ENCODE data around the gene FOXA2. TPM values are rescaled to one million over a fixed set of nuclear protein-coding genes. Genes with fewer than 3 reads are reported as not detected.
A peak's percentile ranks its signal among the peaks of the same experiment; 100 is the strongest.

The FOXA2 gene
- total and polyA plus RNA-seq, 2 of the 13 experiments (the other 11 are each of a cell fraction or from before 2014, with no cell fraction given): 8.8 to 12.2 TPM

DNA sequence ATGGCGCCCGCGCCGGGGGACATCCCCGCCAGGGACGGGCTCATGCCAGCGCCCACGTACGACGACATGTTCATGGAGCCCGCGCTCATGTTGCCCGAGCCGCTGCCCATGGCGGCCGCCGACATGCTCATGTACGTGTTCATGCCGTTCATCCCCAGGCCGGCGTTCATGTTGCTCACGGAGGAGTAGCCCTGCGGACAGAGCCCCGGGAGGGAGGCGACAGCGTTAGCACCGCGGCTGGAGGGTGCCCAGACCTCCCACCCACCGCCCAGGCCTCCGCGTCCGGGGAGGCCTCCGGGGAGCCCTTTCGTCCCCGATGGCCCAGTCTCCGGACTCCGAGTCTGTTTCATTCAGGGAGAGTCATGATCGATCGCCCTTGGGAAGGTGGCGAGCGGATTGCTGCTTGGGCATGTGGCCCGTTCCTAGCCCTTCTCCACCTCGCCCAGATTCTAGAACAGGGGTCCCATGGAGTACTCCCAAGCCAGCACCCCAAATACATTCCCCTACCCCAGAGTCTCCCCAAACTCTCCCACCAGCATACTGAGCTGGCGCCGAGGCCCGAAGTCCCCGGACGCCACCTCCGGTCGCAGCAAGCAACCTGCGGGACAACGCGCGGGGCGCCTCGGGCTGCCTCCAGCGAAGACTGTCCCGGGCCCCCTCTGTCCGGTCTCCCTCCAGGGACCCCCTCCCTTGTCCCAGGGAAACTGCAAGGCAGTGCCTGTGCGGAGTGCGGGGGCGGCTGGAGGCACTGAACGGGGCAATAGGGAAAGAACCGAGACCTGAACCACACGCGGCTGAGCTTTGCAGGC lies 1.2 kb downstream of the FOXA2 start (continued):
- no peak for TF ChIP-seq ZNF253 (CRISPR knock-in tag; IDR thresholded peaks at IDR 0.05; ENCODE audit: borderline replicate concordance)
- TF ChIP-seq ZMAT3 (CRISPR knock-in tag; conservative IDR thresholded peaks at IDR 0.05): peak; percentile 72
- no peak for TF ChIP-seq THAP11 (CRISPR knock-in tag; IDR thresholded peaks at IDR 0.05)
- TF ChIP-seq ONECUT2 (CRISPR knock-in tag; IDR thresholded peaks at IDR 0.05): peak; percentile 89
- no peak for TF ChIP-seq ZNF432 (CRISPR knock-in tag; IDR thresholded peaks at IDR 0.05; ENCODE audit: borderline replicate concordance)
- TF ChIP-seq NFIB (CRISPR knock-in tag; IDR thresholded peaks at IDR 0.05; ENCODE audit: borderline replicate concordance): no peak
- TF ChIP-seq, protein P1, sequence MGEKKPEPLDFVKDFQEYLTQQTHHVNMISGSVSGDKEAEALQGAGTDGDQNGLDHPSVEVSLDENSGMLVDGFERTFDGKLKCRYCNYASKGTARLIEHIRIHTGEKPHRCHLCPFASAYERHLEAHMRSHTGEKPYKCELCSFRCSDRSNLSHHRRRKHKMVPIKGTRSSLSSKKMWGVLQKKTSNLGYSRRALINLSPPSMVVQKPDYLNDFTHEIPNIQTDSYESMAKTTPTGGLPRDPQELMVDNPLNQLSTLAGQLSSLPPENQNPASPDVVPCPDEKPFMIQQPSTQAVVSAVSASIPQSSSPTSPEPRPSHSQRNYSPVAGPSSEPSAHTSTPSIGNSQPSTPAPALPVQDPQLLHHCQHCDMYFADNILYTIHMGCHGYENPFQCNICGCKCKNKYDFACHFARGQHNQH (CRISPR knock-in tag; IDR thresholded peaks at IDR 0.05): peak; percentile 18; the same call in 1 of the 2 replicates
- TF ChIP-seq ZBTB1 (CRISPR knock-in tag; IDR thresholded peaks at IDR 0.05; ENCODE audit: borderline replicate concordance): no peak
- TF ChIP-seq SAFB2 (CRISPR knock-in tag; IDR thresholded peaks at IDR 0.05; ENCODE audit: borderline replicate concordance, low read depth): no peak; the same call in 1 of the 2 replicates
- TF ChIP-seq, protein P2, sequence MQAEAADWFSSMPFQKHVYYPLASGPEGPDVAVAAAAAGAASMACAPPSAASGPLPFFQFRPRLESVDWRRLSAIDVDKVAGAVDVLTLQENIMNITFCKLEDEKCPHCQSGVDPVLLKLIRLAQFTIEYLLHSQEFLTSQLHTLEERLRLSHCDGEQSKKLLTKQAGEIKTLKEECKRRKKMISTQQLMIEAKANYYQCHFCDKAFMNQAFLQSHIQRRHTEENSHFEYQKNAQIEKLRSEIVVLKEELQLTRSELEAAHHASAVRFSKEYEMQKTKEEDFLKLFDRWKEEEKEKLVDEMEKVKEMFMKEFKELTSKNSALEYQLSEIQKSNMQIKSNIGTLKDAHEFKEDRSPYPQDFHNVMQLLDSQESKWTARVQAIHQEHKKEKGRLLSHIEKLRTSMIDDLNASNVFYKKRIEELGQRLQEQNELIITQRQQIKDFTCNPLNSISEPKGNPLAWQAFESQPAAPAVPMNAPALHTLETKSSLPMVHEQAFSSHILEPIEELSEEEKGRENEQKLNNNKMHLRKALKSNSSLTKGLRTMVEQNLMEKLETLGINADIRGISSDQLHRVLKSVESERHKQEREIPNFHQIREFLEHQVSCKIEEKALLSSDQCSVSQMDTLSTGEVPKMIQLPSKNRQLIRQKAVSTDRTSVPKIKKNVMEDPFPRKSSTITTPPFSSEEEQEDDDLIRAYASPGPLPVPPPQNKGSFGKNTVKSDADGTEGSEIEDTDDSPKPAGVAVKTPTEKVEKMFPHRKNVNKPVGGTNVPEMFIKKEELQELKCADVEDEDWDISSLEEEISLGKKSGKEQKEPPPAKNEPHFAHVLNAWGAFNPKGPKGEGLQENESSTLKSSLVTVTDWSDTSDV (CRISPR knock-in tag; IDR thresholded peaks at IDR 0.05): no peak
- TF ChIP-seq, protein P3, sequence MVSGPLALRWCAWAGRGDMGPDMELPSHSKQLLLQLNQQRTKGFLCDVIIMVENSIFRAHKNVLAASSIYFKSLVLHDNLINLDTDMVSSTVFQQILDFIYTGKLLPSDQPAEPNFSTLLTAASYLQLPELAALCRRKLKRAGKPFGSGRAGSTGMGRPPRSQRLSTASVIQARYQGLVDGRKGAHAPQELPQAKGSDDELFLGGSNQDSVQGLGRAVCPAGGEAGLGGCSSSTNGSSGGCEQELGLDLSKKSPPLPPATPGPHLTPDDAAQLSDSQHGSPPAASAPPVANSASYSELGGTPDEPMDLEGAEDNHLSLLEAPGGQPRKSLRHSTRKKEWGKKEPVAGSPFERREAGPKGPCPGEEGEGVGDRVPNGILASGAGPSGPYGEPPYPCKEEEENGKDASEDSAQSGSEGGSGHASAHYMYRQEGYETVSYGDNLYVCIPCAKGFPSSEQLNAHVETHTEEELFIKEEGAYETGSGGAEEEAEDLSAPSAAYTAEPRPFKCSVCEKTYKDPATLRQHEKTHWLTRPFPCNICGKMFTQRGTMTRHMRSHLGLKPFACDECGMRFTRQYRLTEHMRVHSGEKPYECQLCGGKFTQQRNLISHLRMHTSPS (CRISPR knock-in tag; IDR thresholded peaks at IDR 0.05; ENCODE audit: low read depth): 0 out of 2 replicates have a peak, but pooled peaks have one; percentile 29
- no peak for TF ChIP-seq ZNF589 (CRISPR knock-in tag; conservative IDR thresholded peaks at IDR 0.05)
- TF ChIP-seq, protein P4, sequence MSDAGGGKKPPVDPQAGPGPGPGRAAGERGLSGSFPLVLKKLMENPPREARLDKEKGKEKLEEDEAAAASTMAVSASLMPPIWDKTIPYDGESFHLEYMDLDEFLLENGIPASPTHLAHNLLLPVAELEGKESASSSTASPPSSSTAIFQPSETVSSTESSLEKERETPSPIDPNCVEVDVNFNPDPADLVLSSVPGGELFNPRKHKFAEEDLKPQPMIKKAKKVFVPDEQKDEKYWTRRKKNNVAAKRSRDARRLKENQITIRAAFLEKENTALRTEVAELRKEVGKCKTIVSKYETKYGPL (CRISPR knock-in tag; IDR thresholded peaks at IDR 0.05): no peak
- TF ChIP-seq, protein P5, sequence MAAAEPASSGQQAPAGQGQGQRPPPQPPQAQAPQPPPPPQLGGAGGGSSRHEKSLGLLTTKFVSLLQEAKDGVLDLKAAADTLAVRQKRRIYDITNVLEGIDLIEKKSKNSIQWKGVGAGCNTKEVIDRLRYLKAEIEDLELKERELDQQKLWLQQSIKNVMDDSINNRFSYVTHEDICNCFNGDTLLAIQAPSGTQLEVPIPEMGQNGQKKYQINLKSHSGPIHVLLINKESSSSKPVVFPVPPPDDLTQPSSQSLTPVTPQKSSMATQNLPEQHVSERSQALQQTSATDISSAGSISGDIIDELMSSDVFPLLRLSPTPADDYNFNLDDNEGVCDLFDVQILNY (CRISPR knock-in tag; conservative IDR thresholded peaks at IDR 0.05): no peak
- no peak for TF ChIP-seq ZFP41 (CRISPR knock-in tag; IDR thresholded peaks at IDR 0.05; ENCODE audit: borderline replicate concordance)
- no peak for TF ChIP-seq IKZF1 (IDR thresholded peaks at IDR 0.05)
- no peak for TF ChIP-seq BCL6 (CRISPR knock-in tag; IDR thresholded peaks at IDR 0.05)
- no peak for TF ChIP-seq SP5 (CRISPR knock-in tag; IDR thresholded peaks at IDR 0.05; ENCODE audit: borderline replicate concordance, low read depth)
- no peak for TF ChIP-seq KAT8 (CRISPR knock-in tag; IDR thresholded peaks at IDR 0.05)
- no peak for TF ChIP-seq ZNF816 (CRISPR knock-in tag; IDR thresholded peaks at IDR 0.05; ENCODE audit: borderline replicate concordance)
- TF ChIP-seq ZNF138 (CRISPR knock-in tag; IDR thresholded peaks at IDR 0.05; ENCODE audit: low read depth): no peak; the same call in 1 of the 2 replicates
- no peak for TF ChIP-seq TBL1XR1 (IDR thresholded peaks at IDR 0.05; ENCODE audit: borderline replicate concordance, low read length, partially characterized antibody)
- no peak for TF ChIP-seq ZNF510 (CRISPR knock-in tag; IDR thresholded peaks at IDR 0.05; ENCODE audit: low read depth)
